Measurements from ENCODE around the gene NPHP4.
"Not testable (repeated sequence)": the region's sequence is repeated elsewhere in the genome, so short reads cannot be mapped to it uniquely, and the experiment has no call there.

NPHP4 gene

DNA sequence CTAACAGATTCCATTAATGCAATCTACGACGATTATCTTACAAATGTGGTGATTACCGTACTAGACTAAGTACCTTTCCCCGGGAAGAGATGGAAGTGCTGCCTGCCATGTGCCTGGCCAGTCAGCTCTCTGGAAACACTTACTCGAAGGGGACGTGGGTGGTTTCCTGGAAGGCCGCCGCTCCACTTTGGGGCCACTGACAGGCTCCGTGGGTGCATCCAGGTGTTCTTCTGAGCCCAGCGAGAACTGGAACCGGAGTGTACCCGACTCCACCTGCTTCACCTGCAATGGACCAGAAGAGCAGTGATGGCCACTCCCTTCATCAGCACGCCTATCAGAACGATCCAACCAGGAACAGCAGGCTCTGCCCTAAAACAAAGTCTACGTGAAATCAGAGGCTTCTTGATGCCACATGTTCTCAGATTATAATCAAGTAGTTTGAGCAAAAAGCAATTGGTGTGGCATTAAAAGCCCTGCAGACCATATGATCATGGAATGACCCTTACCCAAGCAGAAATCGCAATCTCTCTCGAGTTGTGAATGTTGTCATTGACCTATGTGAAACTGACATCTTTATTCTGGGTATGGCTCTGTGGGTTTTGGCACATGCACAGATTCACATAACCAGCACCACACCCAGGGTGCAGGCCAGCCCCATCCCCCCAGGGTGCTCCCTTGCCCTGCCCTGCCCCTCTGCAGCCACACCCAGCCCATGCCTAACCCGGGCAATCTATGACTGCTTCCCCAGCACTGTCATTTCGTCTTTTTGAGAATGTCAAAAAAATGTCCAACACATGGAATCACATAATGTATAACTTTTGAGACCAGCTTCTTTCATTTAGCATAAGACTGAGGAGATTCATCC is 64.5 kb downstream of the NPHP4 start:
- DNase-seq = no peak

DNA sequence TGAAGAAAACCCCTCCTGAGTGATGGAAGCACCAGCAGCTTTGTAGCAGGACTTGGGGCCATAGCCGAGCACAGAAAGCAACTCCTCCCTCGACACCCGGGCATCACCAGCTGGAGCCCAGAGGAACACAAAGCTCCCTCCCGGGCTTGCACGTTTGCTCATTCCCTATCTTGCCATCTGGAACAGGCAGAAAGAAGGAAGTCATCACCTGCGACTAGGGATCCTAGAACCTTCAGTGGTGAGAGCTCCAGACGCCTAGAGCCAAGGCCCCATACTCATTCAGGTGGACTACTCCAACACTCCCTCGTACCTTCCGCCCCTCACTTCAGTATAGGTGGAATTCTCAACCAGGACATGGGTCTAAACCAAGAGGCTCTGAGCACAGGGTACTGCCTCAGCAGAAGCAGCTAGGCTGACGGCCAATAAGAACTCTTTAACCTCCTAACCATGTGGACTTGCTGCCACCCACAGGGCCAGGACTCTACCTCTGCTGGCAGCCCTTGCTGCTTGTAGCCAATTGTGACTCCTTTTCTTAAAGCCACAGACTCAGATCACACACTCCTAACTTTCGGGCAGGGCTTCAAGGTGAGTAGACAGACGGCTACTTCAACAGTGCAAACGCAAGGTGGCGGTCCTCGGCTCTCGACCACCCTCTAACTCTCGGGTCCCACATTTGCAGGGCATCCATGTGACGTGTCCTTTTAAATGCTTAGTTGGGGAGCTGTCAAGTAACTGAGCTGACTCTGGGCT is 65.4 kb downstream of the NPHP4 start:
- DNase-seq = no peak

DNA sequence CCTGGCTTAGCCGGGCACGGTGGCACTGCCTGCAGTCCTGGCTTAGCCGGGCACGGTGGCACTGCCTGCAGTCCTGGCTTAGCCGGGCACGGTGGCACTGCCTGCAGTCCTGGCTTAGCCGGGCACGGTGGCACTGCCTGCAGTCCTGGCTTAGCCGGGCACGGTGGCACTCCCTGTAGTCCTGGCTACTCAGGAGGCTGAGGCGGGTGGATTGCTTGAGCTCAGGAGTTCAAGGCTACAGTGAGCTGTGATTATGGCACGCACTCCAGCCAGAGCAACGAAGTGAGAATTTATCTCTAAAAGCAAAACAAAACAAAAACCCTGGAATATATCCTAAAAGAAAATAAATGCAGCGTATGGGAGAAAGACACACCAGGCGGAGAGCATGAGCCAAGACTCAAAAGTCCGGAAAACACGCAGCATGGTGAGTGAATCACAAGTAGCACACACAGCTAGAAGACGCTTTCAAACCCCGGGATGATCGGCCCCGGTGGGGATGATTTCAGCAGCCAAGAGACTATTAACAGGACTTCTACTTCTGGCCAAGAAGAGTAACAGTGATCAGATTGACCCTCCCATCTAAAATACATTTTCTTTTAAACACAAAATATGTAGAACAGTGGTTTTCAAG is 69.4 kb downstream of the NPHP4 start:
- DNase-seq = not testable (repeated sequence)

DNA sequence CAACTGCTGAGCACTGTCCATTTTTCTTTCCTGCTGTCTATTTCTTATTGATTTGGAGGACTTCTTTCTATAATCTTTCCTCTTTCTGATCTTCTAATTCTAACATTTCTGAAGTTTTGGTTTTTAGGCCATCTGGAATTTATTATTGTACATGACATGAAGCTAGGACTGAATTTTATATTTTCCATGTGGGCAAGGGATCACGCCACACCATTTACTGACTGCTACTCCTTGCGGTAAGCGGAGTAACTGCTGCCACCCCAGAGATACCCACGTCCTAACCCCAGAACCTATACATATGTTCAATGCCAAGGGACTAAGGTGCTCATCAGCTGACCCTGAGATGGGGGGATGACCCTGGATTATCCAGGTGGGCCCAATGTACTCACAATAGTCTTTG is 70.6 kb downstream of the NPHP4 start:
- no peak for DNase-seq

DNA sequence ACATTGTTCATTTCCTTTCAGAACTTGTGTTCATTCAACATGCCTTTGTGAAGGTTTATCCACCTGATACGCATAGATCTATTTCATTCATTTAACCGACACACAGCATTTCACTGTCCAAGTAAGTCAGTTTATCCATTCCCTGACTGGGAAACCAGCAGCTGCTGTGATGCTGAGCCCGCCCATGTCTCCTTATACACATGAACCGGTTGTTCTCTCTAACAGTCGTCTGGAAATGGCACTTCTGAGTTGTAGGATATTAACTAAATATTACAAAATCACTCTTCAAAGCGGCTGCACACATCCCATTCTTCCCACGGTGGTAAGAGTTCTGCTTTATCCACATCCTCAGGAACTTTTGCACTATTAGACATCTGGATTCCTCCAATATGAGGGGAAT is 71.1 kb downstream of the NPHP4 start:
- DNase-seq = no peak

DNA sequence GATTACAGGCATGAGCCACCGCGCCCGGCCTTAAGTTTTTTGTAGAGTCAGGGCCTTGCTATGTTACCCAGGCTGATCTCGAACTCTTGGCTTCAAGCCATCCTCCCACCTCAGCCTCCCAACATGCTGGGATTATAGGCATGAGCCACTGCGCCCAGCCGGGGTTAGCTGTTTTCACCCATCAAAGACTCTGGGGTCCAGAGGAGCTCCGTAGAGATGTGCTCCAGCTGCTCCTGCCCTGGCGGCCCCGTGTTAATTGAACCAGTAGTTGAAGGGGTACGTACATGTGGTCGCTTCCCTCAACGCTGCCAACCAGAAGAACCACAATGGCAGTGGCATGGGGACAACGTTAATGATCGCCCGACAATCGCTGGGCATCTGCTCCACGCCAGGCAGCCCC is 72.0 kb downstream of the NPHP4 start:
- DNase-seq = no peak

DNA sequence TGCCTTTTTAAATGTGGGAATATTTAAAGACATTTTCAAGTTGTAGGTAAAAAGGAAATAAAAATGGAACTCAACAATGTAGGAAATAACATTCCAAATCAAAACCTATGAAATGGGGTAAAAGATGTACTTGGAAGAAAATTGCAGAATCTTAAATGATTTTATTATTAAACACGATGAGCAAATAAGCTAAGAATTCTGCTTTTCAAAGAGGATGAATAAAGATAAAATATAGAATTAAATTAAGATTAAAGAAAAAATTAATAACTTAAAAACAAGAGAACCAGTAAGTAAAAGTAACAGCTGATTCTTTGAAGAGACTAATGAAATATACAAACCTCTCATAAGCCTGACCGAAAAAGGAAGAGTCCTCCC is 74.0 kb downstream of the NPHP4 start:
- DNase-seq = no peak

DNA sequence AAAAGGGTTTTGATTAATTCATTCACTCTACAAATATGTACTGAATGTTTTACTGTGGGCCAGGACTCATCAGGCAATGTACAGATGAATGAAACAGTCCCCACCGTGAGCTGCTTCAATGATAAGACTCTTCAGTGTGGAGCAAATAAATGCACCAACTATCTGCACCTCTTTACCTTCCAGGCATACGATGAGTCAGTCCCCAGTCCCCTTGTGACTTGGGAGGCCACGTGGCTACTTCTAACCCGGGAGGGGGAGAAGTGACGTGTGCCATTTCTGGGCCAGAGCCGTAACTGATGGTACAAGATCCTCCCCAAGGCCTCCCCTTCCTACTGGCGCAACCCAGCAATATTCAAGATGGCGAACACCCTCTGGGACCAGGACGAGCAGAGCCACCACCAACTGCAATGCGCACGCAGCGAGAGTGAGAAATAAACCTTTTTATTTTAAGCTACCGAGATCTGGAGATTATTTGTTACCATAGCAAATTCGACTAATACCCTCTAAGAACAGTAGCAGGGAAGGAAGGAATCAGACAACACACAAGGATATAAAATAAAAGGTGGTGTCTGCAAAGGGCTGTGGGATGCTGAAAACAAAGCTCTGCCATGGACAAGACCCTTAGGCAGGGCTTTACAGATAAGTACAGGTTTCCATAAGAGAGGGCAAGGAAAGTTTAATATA is 74.5 kb downstream of the NPHP4 start:
- no peak for DNase-seq

DNA sequence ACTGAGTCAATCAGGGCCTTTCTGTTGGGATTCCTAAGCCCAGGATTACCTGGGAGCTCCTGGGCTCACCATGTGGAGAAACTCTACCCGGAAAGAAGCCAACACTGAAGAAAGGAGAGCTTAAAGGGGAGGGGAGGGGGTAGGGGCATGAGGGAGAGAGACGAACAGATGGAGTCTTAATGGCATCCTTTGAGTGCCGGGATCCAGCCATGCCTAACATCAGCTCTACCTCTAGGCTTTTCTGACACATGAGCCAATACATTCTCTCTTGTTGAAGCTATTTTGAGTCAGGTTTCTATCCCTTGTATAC is 75.0 kb downstream of the NPHP4 start:
- DNase-seq = no peak

DNA sequence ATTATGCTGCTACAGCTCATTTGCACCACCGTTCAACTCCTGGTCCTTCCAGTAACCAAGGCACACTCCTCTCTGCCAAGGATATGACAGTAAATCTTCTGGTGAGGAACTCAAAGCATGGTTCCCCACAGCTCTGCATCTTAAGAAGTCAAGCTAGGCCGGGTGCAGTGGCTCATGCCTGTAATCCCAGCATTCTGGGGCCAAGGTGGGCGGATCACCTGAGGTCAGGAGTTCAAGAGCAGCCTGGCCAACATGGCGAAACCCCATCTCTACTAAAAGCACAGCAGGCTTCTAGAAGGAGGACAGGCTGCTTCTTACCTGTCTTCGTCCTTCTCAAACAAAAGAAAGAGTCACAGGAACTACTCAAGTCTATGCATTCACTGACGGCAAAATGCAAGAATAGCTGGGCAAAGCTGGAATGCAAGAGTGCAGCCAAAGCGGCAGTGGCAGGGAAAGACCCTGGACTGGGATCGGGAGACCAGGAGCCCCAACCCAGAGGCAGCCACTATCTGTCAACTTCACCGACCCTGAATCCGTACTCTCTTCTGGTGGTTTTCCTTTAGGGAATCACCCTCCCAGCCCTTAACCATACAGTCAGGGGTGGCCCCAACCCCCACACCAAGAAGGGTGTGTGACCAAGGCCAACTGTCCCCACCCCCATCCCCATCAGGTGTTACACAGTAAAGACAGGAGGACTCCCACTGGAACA is 75.5 kb downstream of the NPHP4 start:
- no peak for DNase-seq

DNA sequence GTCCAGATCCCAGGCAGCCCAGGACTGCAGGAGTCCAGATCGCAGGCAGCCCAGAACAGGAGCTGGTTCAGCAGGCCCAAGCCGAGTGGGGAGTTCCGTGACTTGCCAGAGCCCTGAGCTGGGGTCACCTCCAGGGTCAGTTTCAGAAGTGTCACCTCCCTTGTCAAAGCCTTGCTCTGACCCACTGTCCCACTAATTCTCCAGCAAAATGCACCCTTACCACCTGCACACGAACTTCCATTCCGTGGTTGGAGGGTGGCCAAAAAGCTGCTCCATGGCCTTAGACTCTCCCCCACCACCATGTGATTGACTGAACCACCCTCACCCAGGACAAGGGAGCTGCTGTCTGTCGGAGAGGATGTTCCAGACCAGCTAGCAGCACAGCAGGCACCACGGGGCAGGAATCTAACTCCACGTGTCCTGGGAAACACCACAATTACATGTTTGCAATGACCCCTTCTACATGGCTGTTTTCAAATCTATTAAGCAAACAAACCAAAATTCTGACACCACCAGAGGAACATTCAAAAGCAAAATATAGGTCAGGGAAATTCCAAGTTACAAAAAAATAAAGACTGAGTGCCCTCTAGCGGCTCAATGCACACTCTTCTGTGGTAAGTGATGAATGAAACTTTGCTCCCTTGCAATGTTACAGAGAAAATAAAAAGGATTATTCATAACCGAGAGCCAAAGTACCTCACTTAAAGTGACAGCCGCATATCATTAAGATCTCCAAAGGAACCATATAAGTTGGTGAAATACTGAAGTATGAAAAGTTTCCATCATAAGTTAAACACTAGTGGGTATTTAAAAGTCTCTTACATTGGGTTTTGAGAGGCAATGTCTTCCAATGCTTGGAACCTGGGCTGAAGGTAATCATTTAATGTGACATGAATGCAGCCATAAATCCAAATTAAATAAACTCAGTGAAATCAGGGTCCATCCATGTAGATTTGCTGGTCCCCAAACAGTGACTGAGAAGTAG is 76.3 kb downstream of the NPHP4 start:
- DNase-seq = no peak

DNA sequence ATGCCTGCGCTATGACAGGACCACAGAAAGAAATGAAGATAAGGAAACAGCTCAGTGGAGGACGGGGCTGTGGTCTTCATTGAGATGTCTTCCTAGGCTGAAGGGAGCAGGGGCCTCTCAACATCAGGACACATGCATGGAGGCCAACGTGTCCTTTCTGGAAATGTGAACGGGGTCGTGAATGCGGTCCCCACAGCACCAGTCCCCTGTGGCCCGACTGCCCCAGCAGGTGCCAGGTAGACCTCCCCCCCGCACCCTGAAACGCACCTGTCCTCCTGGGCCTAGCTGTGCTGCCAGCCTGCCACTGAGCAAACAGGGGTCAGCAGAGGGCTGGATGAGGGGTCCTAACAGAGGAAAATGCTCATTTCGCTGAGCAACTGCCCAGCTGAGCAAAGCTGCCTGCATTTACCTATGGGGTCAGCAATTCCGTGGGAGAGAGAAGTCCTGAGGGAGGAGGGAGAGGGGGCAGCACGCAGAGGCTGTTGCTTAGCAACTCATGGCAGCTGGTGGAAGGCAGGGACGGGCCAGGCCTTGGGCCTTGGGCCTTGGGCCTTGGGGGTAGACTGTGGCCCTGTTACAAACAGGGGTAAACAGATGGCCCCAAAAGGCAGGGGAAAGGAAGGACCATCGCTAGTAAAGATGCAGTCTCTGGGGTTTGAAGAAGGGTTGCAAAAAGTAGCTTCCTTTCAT is 77.4 kb downstream of the NPHP4 start:
- DNase-seq = no peak

DNA sequence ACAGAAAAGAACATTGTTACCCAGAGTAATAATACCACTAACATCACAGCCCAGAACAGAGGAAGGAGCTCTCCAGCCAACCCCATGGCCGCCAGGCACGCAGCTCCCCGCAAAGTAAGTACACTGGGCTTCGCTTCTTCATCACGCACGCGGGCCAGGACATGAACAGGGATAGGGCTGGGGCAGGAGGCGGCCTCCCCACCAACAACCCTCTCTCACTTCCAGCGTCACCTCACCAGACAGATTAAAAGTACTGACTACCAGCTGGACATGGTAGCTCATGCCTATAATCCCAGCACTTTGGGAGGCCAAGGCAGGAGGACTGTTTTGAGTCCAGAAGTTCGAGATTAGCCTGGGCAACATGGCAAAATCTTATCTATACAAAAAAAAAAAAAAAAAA is 78.3 kb downstream of the NPHP4 start:
- no peak for DNase-seq

DNA sequence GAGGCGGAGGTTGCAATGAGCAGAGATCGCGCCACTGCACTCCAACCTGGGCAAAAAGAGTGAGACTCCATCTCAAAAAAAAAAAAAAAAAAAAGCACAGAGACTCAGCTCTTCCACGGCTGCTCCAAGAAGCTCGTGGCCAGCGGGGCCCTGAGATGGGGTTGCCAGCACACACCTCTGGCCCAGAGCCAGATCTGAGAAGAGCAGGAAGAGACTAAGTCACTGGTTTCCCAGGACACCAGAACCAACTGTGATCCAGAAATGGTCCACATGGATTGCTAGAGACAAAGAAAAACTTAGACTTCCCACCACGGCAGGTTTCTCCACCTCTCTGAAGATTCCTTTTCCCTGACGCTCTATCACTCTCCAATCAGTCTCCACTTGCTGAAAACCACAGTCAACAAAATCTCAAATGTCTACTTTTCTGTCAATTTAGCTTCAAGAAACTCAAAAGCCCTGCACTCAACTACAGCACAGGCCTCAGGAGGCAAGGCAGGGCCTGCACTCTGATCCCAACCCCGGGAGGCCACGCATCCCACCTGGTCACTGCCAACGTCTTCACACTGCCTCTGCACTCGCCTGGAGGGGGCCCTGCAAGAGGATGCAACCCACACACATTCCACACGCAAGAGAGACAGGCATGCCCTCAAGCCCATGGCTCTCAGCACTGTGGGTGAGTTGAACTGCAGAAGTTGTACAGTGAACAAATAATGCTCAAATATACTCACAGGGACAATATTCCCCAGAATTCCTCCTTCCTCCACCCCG is 79.0 kb downstream of the NPHP4 start:
- no peak for DNase-seq

DNA sequence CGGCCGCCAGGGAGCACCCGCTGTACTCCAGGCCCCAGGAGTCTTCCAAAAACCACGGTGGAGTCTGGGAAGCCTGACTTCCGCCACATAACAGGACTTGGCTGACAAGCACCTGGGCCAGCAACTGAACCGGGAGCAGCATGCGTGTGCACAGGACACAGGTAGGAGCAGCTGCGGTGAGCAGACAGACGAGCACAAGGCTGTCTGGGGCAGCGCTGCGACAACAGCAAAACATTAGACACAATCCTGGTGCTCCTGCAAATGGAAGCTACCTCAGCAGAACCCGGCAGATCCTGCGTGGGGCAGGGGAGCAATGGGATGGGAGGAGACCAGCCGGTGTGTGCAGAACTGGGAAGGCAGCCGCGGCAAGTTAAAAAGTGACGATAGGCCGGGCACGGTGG is 80.4 kb downstream of the NPHP4 start:
- no peak for DNase-seq

DNA sequence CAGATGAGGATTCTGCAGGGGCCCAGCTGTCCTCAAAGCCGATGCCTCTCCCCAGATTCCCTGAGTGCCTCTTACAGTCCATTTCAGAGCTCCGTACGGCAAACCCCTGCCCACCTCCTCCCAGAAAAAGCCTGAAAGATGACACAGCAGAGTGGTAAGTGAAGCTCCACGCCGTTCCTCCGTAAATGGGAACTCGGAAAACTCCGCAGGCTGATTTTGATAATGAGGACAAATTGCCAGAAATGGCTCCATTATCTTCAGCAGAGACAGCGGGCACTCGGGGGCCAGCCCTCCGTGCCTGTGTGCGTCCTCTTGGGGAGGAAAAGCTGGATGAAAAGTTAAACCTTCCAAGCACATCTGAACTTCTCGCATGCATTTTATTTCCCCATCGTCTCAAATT is 81.1 kb downstream of the NPHP4 start:
- no peak for DNase-seq

DNA sequence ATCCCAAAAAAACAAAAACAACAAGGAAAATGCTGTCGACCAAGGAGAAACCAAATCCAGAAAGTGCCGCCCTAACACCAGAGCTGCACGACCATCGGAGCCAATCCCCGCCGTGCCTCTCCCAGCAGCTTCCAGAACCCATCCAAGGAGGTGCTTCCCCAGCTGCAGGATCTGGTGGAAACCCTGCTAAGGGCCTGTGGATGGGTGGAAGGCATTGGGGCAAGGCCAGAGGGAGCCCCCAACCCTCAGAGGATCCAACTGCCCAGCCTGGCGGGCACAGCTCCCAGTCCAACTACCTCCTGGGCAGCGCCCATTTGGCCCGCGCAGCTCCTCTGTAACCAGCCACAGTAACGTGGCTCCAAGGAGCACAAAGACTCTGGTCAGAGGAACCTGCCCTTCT is 81.6 kb downstream of the NPHP4 start:
- no peak for DNase-seq

DNA sequence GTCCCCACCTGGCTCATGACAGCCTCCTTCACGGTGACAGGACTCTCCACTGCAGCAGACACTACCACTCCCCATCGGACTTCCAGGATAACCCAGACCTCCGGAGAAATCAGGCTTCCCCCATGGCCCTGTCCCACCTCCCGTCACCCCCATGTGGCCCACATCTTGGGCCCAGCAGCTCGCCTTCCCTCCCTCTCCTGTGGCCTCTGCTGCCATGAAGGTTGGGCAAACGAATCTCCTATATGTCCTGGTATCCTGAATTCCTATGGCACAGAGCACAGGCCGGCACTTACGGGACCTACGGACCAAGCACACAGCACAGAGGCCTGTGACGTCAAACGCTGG is 82.0 kb downstream of the NPHP4 start:
- DNase-seq = no peak

DNA sequence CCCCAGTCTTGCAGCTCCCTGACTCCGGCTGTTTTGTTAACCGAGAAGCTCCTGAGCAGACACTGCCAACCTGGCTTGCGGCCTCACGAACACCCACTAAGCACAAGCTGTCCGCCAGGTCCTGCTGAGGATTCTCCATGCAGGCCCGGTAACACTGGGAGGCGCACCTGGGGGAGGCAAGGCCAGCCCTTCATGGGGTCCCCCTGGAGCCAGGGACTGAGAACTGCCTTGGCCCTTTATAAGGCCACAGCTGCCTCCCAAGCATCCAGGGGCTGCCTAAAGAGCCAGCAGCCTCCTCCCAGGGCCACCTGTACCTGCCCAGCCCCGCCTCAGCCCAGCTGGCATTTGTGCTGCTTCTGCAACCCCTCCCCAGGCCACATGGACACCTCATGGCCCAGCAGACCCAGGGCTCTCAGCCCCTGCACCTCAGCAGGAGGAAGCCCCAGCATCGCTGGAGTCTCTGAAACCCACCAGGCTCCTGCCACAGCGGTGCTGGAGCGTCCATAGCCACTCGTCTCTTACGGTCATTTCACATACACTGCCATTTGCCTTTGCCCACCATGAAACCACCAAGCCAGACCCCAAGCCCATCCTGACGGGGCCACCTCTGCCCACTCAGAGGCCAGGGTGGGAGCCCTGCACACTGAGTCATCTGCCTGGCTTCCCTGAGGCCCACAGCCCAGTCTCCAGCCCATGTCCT is 82.5 kb downstream of the NPHP4 start:
- DNase-seq = no peak
